ENCODE results near the gene CGB1.

DNA sequence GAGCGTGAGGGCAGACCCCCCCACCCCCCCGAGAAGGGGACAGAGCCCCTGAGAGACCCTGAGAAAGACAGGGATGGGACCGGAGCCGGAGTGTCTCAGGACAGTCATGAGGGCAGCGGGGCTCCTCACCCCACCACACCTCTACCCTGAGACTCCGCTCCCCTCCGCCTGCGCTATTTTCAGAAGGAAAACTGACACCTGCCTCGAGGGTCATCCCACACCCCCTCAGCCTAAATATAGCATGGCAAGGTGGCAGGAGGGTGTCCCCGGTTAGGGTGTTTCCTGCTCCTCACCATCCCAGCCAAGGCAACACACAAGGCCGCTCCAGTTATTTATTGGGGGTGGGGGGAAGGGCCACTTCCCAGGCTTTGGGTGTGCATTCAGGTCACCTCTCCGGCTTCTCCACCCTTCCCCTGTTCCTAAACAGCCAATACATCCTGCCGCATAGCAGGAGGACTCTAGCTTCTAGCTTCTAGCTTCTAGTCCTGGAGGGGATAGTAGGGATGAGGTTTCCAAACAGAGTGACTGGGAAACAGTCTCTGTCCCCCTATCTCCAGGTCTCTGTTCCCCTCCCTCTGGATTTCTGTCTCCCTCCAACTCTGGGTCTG, 29.3 kb upstream of the CGB1 start:
- TF ChIP-seq FOXP1 (CRISPR knock-in tag; IDR thresholded peaks at IDR 0.05) (no peak), NR3C1 (CRISPR knock-in tag; IDR thresholded peaks at IDR 0.05) (no peak), HNRNPUL1 (IDR thresholded peaks at IDR 0.05; ENCODE audit: low read length) (no peak), BDP1 (IDR thresholded peaks at IDR 0.05; ENCODE audit: insufficient read depth, insufficient read length) (no peak)
- TF ChIP-seq, protein P1, sequence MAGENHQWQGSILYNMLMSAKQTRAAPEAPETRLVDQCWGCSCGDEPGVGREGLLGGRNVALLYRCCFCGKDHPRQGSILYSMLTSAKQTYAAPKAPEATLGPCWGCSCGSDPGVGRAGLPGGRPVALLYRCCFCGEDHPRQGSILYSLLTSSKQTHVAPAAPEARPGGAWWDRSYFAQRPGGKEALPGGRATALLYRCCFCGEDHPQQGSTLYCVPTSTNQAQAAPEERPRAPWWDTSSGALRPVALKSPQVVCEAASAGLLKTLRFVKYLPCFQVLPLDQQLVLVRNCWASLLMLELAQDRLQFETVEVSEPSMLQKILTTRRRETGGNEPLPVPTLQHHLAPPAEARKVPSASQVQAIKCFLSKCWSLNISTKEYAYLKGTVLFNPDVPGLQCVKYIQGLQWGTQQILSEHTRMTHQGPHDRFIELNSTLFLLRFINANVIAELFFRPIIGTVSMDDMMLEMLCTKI (IDR thresholded peaks at IDR 0.05; ENCODE audit: partially characterized antibody), result no peak
- TF ChIP-seq, protein P2, sequence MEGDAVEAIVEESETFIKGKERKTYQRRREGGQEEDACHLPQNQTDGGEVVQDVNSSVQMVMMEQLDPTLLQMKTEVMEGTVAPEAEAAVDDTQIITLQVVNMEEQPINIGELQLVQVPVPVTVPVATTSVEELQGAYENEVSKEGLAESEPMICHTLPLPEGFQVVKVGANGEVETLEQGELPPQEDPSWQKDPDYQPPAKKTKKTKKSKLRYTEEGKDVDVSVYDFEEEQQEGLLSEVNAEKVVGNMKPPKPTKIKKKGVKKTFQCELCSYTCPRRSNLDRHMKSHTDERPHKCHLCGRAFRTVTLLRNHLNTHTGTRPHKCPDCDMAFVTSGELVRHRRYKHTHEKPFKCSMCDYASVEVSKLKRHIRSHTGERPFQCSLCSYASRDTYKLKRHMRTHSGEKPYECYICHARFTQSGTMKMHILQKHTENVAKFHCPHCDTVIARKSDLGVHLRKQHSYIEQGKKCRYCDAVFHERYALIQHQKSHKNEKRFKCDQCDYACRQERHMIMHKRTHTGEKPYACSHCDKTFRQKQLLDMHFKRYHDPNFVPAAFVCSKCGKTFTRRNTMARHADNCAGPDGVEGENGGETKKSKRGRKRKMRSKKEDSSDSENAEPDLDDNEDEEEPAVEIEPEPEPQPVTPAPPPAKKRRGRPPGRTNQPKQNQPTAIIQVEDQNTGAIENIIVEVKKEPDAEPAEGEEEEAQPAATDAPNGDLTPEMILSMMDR (IDR thresholded peaks at IDR 0.05 in 2 of 3, conservative IDR thresholded peaks at IDR 0.05 in 1 of 3; ENCODE audit: insufficient read depth in 2 of 3, low read depth in 1 of 3, low read length in 3 of 3), result no peak
- TF ChIP-seq, protein P3, sequence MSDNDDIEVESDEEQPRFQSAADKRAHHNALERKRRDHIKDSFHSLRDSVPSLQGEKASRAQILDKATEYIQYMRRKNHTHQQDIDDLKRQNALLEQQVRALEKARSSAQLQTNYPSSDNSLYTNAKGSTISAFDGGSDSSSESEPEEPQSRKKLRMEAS (CRISPR knock-in tag; IDR thresholded peaks at IDR 0.05), result no peak

Data from K562 (cell line).